Amniotic epithelial cell (primary cell): Measurements from ENCODE around the gene PGLYRP3.

Source experiments
- DNase-seq: peaks from one replicate; pipeline ENCODE4 v3.0.0-alpha.2; 2010; ENCODE audit warnings: low read depth

PGLYRP3 gene

GRCh38 chr1:153260585-153261280 lies 52.0 kb downstream of the PGLYRP3 start:
- DNase-seq = no peak

GRCh38 chr1:153259387-153259786 lies 53.4 kb downstream of the PGLYRP3 start, which contains the start of gene LORICRIN:
LORICRIN (plus strand) TSS chr1:153259687; CDS start chr1:153260950, 1,263 bp downstream.
- no peak for DNase-seq

DNA sequence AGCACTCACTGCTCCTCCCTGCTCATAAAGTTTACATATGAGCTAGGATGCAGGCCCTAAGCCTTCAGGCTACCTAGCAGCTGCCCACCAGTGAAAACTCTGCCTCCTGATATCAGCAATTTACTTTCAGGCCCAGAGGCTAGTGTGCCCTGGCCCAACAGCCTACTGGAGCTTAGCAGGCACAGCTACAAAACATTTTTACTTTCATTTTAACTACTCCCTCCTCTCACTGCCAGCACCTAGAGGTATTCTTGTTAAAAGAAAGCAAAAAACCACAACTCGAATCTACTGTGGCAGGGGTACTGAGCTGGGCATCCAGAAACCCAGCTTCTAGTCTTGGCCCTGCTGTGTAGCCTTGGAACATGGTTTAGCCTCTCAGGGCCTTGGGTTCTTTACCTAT lies 59.1 kb downstream of the PGLYRP3 start:
- DNase-seq = no peak

DNA sequence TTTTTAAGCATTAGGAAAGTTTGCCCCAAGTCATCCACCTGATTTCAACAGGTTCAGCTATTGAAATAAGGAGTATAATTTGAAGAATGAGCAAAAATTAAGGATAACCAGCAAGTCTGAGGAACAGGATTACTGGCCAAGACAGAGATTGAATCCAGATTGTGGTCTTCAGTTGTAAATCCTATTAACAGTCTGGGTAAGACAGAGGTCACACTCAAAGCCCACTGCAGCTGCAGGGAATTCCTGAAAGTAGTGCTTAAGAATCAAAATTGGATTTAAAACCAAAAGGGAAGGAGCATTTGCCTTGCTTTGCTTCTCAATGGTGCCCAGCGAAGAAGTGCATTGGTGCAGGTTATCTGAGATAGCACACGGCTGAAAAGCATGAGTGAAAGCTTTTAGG lies 59.7 kb downstream of the PGLYRP3 start:
- no peak for DNase-seq

DNA sequence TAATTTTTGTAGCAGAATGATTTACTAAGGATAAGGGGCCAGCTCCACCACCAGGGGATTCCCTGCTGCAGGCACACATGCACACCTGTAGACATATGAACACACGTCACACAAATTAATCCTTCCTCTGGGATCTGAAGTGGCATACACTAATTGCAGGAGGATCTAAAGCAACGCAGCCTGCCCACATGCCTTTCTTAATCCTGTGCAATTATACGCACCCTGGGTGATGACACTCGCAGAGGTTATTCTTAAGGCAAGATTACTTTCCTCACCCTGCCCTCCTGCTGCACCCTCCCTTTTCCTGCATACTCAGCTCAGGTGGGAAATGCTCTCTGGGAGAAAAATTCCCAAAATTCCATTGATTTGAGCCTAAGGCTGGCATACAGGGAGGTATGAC lies 60.8 kb downstream of the PGLYRP3 start:
- no peak for DNase-seq

GRCh38 chr1:153251562-153251961 lies 61.2 kb downstream of the PGLYRP3 start:
- DNase-seq = no peak

GRCh38 chr1:153251087-153251486 lies 61.7 kb downstream of the PGLYRP3 start:
- DNase-seq = no peak

- no peak for DNase-seq
Observed at GRCh38 chr1:153250166-153250565, 62.6 kb downstream of the PGLYRP3 start.

DNA sequence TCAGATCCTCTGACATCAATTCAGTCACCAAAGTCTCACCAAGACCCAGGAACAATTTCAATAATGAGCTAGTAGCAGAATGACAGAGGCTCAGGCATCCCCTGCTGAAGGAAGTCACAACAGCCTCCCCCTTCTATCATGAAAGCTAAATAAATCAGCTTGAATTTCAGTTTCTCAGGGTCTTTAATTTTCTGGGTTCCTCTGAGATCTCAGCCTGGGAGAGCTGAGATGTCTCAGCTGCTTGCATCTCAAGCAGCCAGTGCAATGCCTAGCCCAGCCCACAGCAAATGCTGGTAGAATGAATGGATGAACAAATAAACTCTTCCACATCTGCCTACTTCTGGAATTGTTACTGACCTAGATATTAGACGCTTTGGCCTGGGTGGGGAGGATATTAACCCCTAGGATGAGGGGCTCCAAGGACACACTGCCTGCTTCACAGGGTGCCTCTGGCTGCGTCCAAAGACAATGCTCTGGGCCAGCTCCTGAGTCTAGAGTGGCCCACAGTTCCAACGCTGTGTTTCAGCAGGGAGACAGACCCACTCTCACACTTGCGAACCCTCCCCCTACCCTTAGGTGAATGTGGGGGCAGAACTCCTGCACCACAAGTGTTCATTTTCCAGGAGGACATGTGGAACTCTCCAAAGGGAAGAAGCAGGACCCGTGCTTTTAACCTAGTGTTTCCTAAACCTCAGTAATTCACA lies 64.4 kb downstream of the PGLYRP3 start:
- no peak for DNase-seq
